PC-3 (cell line): Measurements from ENCODE around the gene VEGFA. TPM values are rescaled to one million over a fixed set of nuclear protein-coding genes. Genes with fewer than 3 reads are reported as not detected.

Source experiments
- ATAC-seq: fragments of 200-7000 bp; cut with Tn5 transposase; 2 replicates; pipeline ENCODE4 v1.9.1; 2020; ENCODE audit warnings: mild to moderate bottlenecking, moderate library complexity
- BruUV-seq: library from RNA; stranded (reverse); fragments of 400-500 nt; replicated peaks from 2 replicates; lab custom pipeline; 2021; lab: Mats Ljungman, UMichigan
- CTCF ChIA-PET: fragments of 300-600 bp; sonication (Branson Sonifier 250); formaldehyde crosslinking; loops from one replicate; lab custom pipeline; 2022; ENCODE audit warnings: antibody characterized with exemption; lab: Charles Lee
- POLR2A ChIA-PET: fragments of 300-600 bp; sonication (Branson Sonifier 250); formaldehyde crosslinking; loops from one replicate; lab custom pipeline; 2022; ENCODE audit warnings: antibody characterized with exemption; ENCODE audit not compliant: unreplicated experiment; lab: Charles Lee
- DNase-seq: peaks from one replicate; pipeline ENCODE4 v3.0.0-alpha.2; 2015
- H2AFZ ChIP-seq: fragments of 300-600 bp; sonication (generic); 2 replicates; pipeline ENCODE4 v1.6.0; 2016; ENCODE audit warnings: antibody characterized with exemption, low read length
- H3F3A ChIP-seq: fragments of 300-600 bp; sonication (generic); one replicate; pipeline ENCODE4 v1.6.0; 2017; ENCODE audit warnings: antibody characterized with exemption, low read length, control low read depth, mild to moderate bottlenecking; ENCODE audit not compliant: unreplicated experiment
- H3K27ac ChIP-seq: fragments of 300-600 bp; sonication (generic); 2 replicates; pipeline ENCODE4 v1.5.1; 2016; ENCODE audit warnings: mild to moderate bottlenecking, low read length
- H3K27me3 ChIP-seq: fragments of 300-600 bp; sonication (generic); 2 replicates; pipeline ENCODE4 v1.6.1; 2016; ENCODE audit warnings: low read length, mixed read lengths
- H3K36me3 ChIP-seq: fragments of 300-600 bp; sonication (generic); 2 replicates; pipeline ENCODE4 v1.6.1; 2016; ENCODE audit warnings: low read depth, mixed run types, low read length, mixed read lengths
- H3K4me1 ChIP-seq: fragments of 300-600 bp; sonication (generic); 2 replicates; pipeline ENCODE4 v1.5.1; 2016; ENCODE audit warnings: low read length; ENCODE audit not compliant: insufficient read depth
- H3K4me2 ChIP-seq: fragments of 300-600 bp; sonication (generic); 2 replicates; pipeline ENCODE4 v1.6.0; 2016; ENCODE audit warnings: low read length
- H3K4me3 ChIP-seq: fragments of 300-600 bp; sonication (generic); 2 replicates; pipeline ENCODE4 v1.5.1; 2016; ENCODE audit warnings: mild to moderate bottlenecking, low read length, mixed read lengths
- H3K79me2 ChIP-seq: fragments of 300-600 bp; sonication (generic); 2 replicates; pipeline ENCODE4 v1.6.1; 2017; ENCODE audit warnings: low read length, mixed read lengths
- H3K9ac ChIP-seq: fragments of 300-600 bp; sonication (generic); 2 replicates; pipeline ENCODE4 v1.6.0; 2016; ENCODE audit warnings: mild to moderate bottlenecking, low read length
- H3K9me2 ChIP-seq: fragments of 300-600 bp; sonication (generic); replicated peaks from 2 replicates; pipeline ENCODE4 v1.6.1; 2016; ENCODE audit warnings: mixed run types, low read length, mixed read lengths
- H3K9me3 ChIP-seq: fragments of 300-600 bp; sonication (generic); 2 replicates; pipeline ENCODE4 v1.6.1; 2016; ENCODE audit warnings: low read length, mixed read lengths
- H4K20me1 ChIP-seq: fragments of 300-600 bp; sonication (generic); 2 replicates; pipeline ENCODE4 v1.6.1; 2016; ENCODE audit warnings: low read length, mixed read lengths
- EZH2 ChIP-seq: fragments of 300-600 bp; sonication (generic); IDR thresholded peaks from one replicate; pipeline ENCODE4 v1.6.1; 2017; ENCODE audit warnings: antibody characterized with exemption, mild to moderate bottlenecking, low read length; ENCODE audit not compliant: unreplicated experiment
- EZH2phosphoT487 ChIP-seq: fragments of 300-600 bp; sonication (generic); IDR thresholded peaks from 2 replicates; pipeline ENCODE4 v1.6.1; 2018; ENCODE audit warnings: mild to moderate bottlenecking, antibody characterized with exemption, low read length, borderline replicate concordance
- intact Hi-C: fragments of 100-400 bp; cut with micrococcal nuclease; formaldehyde crosslinking; loops from 2 replicates; pipeline ENCODE4 v1.9.0; 2023
- total RNA-seq: library from RNA; depleted of rRNA; stranded (reverse); fragments of >200 nt; gene quantifications from 2 replicates; pipeline ENCODE4 v1.2.3, GENCODE V29; 2014
- TF ChIP-seq, protein P1 (sequence below): fragments of 300-600 bp; sonication (generic); conservative IDR thresholded peaks from 2 replicates; pipeline ENCODE4 v1.5.1; 2017; ENCODE audit warnings: antibody characterized with exemption, low read depth, mild to moderate bottlenecking, low read length

Gene VEGFA
- total RNA-seq, 1 experiment from 2014 or later = 146 TPM

DNA sequence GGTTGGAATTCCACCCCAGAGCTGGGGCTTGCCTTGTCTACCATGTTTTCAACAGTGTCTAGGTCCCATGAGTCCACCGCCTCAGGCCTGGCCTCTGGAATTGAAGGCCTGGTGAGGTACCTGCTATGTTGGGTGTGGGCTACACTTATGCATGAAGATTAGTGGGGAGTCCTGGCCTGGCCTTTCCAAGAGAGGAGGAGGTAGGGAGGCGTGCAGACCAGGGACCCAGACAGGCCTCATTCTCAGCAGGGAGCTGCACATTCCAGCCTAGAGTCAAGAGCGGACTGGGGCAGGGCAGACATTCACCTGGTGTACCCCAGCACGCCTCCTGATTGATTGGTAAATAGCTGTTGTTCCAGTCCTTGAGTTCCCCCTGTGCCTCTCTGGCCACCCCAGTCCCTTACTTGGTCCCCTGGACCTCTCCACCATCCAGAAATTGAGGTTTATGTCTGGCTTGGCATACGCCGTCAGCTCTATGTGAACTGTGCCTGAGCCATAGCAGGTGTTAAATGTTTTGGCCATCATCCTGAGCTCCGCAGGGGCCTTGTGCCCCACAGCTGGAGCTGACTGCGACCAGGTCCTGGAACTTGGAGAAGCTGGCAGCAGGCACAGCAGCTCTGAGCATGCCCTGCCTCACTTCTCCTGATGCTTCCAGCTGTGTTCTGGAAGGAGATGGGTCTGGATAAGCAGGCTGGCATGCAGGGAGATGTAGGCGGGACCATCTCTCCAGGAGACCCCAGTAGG is 8.2 kb upstream of the VEGFA start:
- ATAC-seq = no peak
- ChIA-PET POLR2A (no interaction called here), CTCF (no interaction called here)

DNA sequence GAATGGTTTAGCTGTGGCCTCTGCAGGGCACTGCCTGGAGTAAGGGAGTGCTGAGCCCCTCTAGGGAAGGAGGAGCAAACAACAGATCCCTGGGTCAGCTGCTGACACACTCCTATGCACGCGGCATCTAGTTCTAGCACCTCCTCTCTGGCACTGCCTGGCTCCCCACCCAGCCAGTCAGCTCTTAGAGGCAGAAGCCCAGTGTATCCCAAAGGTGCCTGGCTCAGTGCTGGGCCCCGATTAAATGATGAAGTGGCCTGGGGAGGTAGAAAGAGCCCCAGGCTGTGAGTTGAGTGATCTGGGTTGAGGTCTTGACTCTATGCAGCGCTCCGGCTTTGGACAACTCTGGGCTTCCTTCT is 7.6 kb upstream of the VEGFA start:
- no peak overlapping the region for H3K4me2 ChIP-seq
- ChIA-PET POLR2A (no interaction called here), CTCF (no interaction called here)
- no peak overlapping the region for H3K9ac ChIP-seq
- no peaks in the 10 kb centered on the region for H4K20me1 ChIP-seq
- ATAC-seq = no peak
- no peak for TF ChIP-seq EZH2phosphoT487
- TF ChIP-seq EZH2 = no peak
- TF ChIP-seq, protein P1, sequence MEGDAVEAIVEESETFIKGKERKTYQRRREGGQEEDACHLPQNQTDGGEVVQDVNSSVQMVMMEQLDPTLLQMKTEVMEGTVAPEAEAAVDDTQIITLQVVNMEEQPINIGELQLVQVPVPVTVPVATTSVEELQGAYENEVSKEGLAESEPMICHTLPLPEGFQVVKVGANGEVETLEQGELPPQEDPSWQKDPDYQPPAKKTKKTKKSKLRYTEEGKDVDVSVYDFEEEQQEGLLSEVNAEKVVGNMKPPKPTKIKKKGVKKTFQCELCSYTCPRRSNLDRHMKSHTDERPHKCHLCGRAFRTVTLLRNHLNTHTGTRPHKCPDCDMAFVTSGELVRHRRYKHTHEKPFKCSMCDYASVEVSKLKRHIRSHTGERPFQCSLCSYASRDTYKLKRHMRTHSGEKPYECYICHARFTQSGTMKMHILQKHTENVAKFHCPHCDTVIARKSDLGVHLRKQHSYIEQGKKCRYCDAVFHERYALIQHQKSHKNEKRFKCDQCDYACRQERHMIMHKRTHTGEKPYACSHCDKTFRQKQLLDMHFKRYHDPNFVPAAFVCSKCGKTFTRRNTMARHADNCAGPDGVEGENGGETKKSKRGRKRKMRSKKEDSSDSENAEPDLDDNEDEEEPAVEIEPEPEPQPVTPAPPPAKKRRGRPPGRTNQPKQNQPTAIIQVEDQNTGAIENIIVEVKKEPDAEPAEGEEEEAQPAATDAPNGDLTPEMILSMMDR = no peak
- intact Hi-C loops = no loop called here
- no peaks in the 10 kb centered on the region for H3K27me3 ChIP-seq
- no peaks in the 10 kb centered on the region for H3K4me1 ChIP-seq
- BruUV-seq = no TSS peak
- no peaks in the 10 kb centered on the region for H3K79me2 ChIP-seq
- no peaks in the 10 kb centered on the region for H3F3A ChIP-seq
- no peaks in the 10 kb centered on the region for H3K9me2 ChIP-seq
- DNase-seq = no peak
- no peaks in the 10 kb centered on the region for H3K36me3 ChIP-seq
- H3K27ac ChIP-seq = no peak overlapping the region
- no peak overlapping the region for H2AFZ ChIP-seq
- H3K4me3 ChIP-seq = no peak overlapping the region
- H3K9me3 ChIP-seq = no peaks in the 10 kb centered on the region

More for the DNA sequence above, 8.2 kb upstream of the VEGFA start:
- Histone ChIP-seq H2AFZ (no peak overlapping the region), H3K9me3 (no peaks in the 10 kb centered on the region), H3K9me2 (no peaks in the 10 kb centered on the region), H3F3A (no peaks in the 10 kb centered on the region), H3K79me2 (no peaks in the 10 kb centered on the region), H3K4me2 (no peak overlapping the region), H3K36me3 (no peaks in the 10 kb centered on the region), H4K20me1 (no peaks in the 10 kb centered on the region), H3K27me3 (no peaks in the 10 kb centered on the region), H3K27ac (no peak overlapping the region), H3K4me3 (no peak overlapping the region), H3K4me1 (no peaks in the 10 kb centered on the region), H3K9ac (no peak overlapping the region)
- no TSS peak for BruUV-seq
- DNase-seq = no peak
- TF ChIP-seq EZH2 (no peak), EZH2phosphoT487 (no peak)
- TF ChIP-seq, protein P1 = no peak
- intact Hi-C loops = no loop called here

- Histone ChIP-seq H3F3A (no peaks in the 10 kb centered on the region), H2AFZ (no peak overlapping the region), H3K36me3 (no peaks in the 10 kb centered on the region), H3K4me3 (no peak overlapping the region), H4K20me1 (no peaks in the 10 kb centered on the region), H3K27ac (no peak overlapping the region), H3K4me2 (no peak overlapping the region), H3K9ac (no peak overlapping the region), H3K9me2 (no peaks in the 10 kb centered on the region), H3K9me3 (no peaks in the 10 kb centered on the region), H3K27me3 (no peaks in the 10 kb centered on the region), H3K79me2 (no peaks in the 10 kb centered on the region), H3K4me1 (no peaks in the 10 kb centered on the region)
- TF ChIP-seq EZH2phosphoT487 (no peak), EZH2 (no peak)
- TF ChIP-seq, protein P1 = no peak
- ATAC-seq (no peak), DNase-seq (no peak)
- BruUV-seq = no TSS peak
- ChIA-PET POLR2A (no interaction called here), CTCF (no interaction called here)
- intact Hi-C loops = no loop called here
Observed at GRCh38 chr6:43762966-43763695, 6.9 kb upstream of the VEGFA start.
